Mammary epithelial cell (primary cell): ENCODE results near the gene DDX4.

ENCODE experiments used
- CTCF ChIP-seq, 2 donors: IDR thresholded peaks in 1 of 2; conservative IDR thresholded peaks in 1 of 2; 2 replicates each; pipeline ENCODE4 v1.5.1; 2011 to 2012; ENCODE audit warnings: inconsistent platforms in 2 of 2, low read length in 2 of 2, mild to moderate bottlenecking in 2 of 2, control low read depth in 1 of 2, low read depth in 1 of 2; ENCODE audit not compliant: insufficient read depth in 1 of 2; ENCODE audit errors: extremely low read depth in 1 of 2
- EZH2 ChIP-seq: IDR thresholded peaks from 2 replicates; pipeline ENCODE4 v1.6.1; 2012; ENCODE audit warnings: low read length, inconsistent platforms, borderline replicate concordance

DNA sequence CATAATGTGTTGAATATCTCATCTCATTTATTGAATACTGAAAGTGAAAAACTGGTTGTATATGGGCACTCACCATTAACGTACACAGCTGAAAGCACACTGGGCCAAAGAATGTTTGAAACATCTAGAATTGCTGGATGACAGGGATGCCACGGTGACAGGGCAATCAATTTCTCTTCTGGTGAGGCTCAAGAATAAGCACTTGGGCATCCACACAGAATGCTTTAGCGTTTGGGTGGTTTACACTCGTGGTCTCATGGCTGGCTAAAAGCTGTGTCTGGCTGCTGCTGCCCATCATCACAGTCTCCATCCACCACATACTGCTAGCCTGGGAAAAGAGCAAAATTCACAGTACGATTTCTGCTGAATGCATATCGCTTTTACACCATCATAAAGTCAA, 82.6 kb downstream of the DDX4 start:
- TF ChIP-seq CTCF (conservative IDR thresholded peaks at IDR 0.05 in 1 of 2, IDR thresholded peaks at IDR 0.05 in 1 of 2; ENCODE audit: extremely low read depth in 1 of 2, insufficient read depth in 1 of 2, low read depth in 1 of 2, low read length in 2 of 2) (no peak), EZH2 (no peak)
